Ammon's horn (tissue), 1 donor: ENCODE measurements around the gene PIGU.
"Not testable (repeated sequence)": the region's sequence is repeated elsewhere in the genome, so short reads cannot be mapped to it uniquely, and the experiment has no call there.

Experiments
- DNase-seq: peaks from one replicate; pipeline ENCODE4 v3.0.0-alpha.2; 2016; ENCODE audit warnings: low spot score

PIGU gene

DNA sequence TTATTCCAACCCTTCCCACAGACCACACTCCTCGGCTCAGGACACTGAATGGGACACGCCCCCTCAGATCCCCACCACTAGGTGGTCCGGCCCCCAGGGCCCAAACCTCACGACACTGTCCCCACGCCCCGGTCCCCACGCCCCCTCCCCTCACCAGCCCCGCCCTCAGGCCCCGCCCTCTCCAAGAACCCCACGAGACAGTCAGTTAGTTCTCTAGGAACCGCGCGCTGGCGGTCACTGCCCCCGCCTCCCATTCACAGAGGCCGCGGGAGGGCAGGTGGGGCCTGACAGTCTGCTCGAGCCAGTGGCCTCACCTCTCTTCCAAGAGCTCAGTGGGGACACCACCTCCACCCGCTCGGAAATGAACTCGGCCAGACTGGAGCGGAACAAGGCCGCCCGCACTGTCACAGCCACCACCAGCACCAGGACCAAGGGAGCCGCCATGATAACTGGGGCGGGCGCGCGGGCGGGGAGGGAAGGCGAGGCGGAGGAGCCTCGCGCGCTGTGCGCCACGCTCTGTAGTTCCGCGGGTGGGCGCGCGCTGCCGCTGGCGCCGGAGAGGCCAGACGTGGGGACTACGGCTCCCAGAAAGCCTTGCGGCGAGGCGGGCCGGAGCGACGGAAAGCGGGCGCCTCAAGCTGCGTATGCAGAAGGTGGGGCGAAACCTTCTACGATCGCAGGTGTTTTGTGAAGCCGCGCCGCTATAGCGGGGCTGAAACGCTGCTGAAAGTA is at the start of gene PIGU:
TSS of gene PIGU (minus strand) at position 451 of the 732 bp plus-strand sequence. CDS start at position 444, 7 bp downstream.
- peak; percentile 97 for DNase-seq

DNA sequence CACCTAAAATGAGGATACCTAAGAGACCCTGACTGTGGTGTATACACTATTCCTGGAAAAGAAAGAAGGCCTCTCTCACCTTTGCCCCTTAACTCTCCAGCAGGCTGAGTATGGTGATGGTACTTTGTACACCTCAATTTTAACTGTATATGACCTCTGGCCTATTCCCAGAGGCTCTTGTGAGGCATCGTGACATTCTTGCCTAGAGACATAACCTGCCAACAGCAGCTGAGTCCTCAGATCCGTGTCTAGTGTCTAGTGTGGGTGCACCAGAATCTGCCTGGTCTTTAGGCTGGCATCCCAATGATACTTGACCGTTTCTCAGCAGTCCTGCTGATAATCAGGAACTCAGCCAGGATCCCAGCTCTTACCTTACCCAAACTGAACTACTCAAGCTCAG is 47.3 kb upstream of the PIGU start:
- no peak for DNase-seq

- DNase-seq, result not testable (repeated sequence)
Measured at GRCh38 chr20:34722560-34722959, 45.7 kb upstream of the PIGU start.

DNA sequence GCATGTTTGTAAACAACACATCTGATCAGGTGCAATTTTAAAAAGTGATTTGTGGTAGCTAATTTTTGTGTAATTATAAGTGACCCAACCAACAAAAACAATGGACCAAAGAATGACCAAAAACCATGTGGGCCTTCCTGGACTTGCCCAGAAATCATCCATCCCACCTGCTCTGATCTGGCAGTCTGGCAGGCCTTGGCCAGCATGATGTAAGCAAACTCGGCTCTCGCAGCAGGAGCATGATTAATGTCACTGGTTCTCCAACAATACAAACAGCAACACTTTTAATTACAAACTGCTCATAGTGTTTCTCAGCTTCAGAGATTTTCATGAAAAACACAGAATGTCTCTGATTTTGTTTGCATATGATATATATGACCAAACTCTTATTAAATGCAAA is 43.4 kb upstream of the PIGU start:
- peak; percentile 37 for DNase-seq

DNA sequence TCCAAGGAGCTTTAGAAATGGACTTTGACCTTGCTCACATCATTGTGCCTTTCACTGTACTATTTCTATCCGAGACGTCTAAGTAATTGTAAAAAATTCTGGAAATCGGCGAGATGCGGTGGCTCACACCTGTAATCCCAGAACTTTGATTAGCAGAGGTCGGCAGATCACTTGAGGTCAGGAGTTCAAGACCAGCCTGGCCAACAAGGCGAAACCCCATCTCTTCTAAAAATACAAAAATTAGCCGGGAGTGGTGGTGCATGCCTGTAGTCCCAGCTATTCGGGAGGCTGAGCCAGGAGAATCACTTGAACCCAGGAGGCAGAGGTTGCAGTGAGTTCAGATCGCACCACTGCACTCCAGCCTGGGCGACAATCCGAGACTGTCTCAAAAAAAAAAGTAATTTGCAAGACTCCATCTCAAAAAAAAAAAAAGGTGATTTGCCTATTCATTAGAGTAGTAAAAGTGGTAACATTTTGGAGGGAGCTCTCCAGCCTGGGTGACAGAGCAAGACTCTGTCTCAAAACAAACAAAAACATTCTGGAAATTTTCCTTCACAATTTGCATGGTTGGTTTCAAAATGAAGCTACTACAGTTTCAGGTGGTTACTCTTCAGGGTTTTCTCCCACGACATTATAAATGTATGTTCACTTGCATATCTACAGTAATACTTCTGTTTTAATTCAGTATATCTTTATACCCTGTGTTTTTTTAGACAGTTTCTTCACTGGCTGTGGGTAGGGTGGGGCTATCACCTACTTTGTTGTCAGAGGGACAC is 42.5 kb upstream of the PIGU start:
- not testable (repeated sequence) for DNase-seq

GRCh38 chr20:34717230-34718095 is 40.6 kb upstream of the PIGU start:
- DNase-seq, result no peak

DNA sequence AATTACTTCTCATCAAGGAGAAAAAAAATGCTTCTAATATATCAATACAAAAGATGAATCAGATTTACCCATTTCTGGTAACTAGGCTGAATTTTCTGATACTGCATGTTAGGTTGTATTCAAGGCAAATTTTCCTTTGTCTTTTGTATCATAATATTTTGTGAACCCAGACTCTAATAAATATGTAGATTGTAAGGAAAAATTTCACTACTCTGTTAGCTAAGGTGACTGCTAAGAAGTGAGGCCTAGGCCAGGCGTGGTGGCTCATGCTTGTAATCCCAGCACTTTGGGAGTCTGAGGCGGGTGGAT is 40.0 kb upstream of the PIGU start:
- no peak for DNase-seq

DNA sequence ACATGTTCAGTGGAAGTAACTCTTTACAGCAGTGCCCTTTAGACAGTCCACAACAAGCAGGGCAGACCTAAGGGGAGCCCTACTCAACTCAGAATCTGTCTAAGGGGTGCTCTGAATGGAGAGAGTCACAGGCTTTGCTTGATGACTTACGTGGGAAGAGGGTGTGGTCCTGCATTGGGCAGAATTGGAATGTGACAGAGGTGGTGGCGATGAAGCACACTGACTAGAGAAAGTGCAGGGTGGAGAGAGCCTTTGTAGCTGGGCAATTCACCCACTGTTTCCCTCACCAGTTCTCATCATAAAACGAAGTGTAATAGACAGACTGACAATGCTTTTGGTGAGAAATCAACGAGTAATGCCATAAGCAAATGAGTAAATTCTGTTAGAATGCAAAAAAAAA is 38.5 kb upstream of the PIGU start:
- DNase-seq, result no peak

DNA sequence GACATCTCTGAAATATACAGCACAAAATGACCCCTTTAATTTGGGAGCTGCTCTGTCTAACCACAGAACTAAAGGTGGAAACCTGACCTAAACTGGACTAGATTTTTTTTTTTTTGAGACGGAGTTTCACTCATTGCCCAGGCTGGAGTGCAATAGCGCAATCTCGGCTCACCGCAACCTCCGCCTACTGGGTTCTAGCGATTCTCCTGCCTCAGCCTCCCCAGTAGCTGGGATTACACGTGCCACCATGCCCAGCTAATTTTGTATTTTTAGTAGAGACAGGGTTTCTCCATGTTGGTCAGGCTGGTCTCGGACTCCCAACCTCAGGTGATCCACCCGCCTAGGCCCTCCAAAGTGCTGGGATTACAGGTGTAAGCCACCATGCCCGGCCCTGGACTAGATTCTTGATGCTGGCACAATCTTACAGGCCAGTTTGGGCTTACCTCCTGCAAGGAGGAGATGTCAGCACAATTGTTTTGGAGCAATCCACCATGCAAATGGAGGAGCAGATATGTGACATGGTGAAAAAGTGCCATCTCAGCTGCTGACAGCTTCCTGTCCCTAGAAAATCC is 37.1 kb upstream of the PIGU start:
- DNase-seq, result not testable (repeated sequence)

DNA sequence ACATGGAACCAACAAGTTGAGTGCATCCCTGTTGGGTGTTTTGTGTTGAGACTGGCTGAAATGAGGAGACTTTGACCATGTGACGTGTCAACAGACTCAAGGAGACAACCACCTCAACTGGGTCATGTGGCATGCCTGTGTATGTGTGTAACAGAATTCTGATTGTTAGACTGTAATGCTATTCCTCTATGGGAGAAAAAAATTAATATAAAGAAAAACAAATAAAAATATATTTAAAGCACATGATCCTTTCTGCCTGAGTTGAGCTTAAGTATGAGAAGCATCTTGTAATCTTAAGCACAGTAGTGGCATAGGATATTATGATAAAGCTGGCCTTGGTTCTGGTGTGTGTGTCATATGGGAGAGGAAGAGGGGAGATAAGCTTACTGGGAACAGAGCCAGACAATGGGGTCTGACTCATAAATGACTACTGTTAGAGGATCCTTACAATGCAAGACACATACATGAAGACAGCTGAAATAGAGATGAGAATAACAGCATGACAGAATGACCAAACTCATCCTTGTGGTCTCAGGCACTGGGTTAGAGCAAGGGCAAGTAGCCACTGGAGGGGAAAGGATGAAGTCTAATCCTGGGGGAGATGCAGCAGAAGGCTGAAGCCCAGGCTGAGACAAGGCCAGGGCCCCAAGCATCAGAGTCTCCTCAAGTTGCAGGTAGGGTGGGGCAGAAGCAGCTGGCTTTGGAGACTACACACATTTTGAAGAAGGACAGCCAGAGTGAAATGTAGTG is 36.5 kb upstream of the PIGU start:
- no peak for DNase-seq

GRCh38 chr20:34712525-34713192 is 35.8 kb upstream of the PIGU start:
- DNase-seq, result no peak

GRCh38 chr20:34711813-34712430 is 35.0 kb upstream of the PIGU start:
- no peak for DNase-seq

DNA sequence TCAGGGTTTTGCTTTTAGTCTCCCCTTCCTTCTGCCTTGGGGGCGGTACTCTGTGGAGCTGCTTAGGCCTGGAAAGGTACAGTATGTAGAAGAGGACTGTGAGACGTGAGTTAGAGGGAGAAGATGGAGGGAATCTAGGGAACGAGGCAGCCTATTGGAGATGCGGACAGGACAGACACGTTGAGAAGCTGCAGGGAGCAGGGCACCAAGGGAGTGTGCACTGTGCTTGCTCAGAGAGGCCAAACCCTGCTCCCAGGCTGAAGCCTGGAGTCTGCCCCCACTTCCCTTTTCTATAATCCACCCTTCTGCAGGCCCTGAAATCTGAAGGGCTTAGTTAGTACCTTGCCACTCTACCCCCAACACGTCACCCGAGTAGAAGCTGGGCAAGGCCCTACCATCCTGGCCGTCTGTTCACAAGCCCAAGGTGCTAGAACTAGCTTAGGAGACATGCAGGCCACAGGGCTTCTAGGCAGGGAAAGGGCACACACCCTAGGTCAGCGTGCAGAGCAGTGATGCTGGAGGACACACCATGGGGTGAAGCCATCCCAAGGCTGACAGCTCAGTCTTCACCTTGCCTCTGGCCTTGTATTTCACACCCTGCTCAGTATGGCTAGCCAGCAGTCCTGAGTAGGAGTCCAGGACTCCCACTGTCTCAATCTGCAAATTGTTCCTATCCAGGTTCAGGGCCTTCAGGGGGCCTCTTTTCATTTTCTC is 34.1 kb upstream of the PIGU start:
- DNase-seq, result no peak

DNA sequence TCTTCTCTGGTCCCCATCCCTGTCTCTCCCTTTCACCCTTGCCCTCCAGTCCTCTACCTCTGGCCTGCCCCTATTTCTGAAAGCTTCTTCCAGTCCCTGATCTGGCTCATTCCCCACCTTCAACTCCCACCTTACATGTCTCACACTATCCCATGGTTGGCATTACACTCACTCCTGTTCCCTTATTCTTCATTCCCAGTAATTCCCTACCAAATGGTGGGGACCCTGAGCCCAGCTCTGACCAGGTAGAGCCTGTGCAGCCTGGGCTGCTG is 33.6 kb upstream of the PIGU start:
- no peak for DNase-seq

- DNase-seq, result peak; percentile 77
Measured at GRCh38 chr20:34709831-34710567, 33.1 kb upstream of the PIGU start.

DNA sequence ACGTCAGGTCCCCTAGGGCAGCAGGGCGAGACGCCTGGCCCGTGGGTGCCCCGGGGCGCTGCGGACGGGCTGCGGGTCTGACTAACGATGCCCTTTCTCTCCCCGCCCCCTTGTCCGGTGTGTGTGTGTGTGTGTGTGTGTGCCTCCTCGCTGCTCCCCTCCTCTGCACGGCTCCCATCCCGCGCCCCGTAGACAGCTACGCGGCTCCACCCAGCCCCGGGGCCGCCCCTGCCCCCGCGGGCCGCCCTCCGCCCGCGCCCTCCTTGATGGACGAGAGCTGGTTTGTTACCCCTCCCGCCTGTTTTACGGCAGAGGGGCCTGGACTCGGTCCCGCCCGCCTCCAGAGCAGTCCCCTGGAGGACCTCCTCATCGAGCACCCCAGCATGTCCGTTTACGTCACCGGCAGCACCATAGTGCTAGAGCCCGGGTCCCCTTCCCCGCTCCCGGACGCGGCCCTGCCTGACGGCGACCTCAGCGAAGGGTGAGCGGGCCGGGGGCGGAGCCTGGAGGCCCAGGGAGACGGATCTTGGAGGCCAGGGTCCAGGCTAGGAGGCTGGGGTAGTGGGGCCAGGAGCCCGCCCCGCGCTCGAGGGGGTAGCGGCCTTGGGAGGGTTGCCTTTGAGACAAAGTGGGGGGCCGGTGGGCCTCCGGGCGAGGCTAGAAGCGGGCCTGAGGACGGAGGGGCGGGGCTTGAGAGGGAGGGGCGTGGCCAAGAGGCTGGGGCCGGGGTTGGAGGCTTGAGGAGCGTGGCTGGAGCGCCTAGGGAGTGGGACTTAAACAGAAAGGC is 32.3 kb upstream of the PIGU start:
- DNase-seq, result peak; percentile 83

GRCh38 chr20:34708621-34709043 is 31.7 kb upstream of the PIGU start:
- peak; percentile 59 for DNase-seq

- DNase-seq, result no peak
Measured at GRCh38 chr20:34706912-34707784, 30.3 kb upstream of the PIGU start.
